Endothelial cell of umbilical vein (primary cell): Measurements from ENCODE around the gene CBX4. TPM values are rescaled to one million over a fixed set of nuclear protein-coding genes. Genes with fewer than 3 reads are reported as not detected.

Experiments
- BruUV-seq: library from RNA; stranded (reverse); fragments of 400-500 nt; replicated peaks from 2 replicates; lab custom pipeline; 2021; lab: Mats Ljungman, UMichigan
- CTCF ChIA-PET: fragments of 300-600, 350-600 bp; sonication (Branson Sonifier 250); formaldehyde crosslinking; loops from one replicate; lab custom pipeline; 2021; ENCODE audit warnings: antibody characterized with exemption, inconsistent platforms; lab: Charles Lee
- POLR2A ChIA-PET: fragments of 300-600, 350-600 bp; sonication (Branson Sonifier 250); formaldehyde crosslinking; loops from one replicate; lab custom pipeline; 2021; ENCODE audit warnings: antibody characterized with exemption, inconsistent platforms; lab: Charles Lee
- DNase-seq: peaks from one replicate; pipeline ENCODE4 v3.0.0-alpha.2; 2011; ENCODE audit warnings: low read depth, low spot score
- FAIRE-seq: peaks from 2 replicates; lab custom pipeline; 2011; peaks lifted over from hg19 to GRCh38; lab: Jason Lieb, UNC
- H2AFZ ChIP-seq: 2 replicates; pipeline ENCODE4 v1.6.0; 2012; ENCODE audit warnings: low read depth, low read length, control low read depth, inconsistent platforms
- H3K27ac ChIP-seq: 2 replicates; pipeline ENCODE4 v1.5.1; 2011; ENCODE audit warnings: low read depth, mild to moderate bottlenecking, control low read depth, low read length, moderate library complexity; ENCODE audit not compliant: insufficient read depth
- H3K27me3 ChIP-seq, 2 experiments: 2 replicates each; pipeline versions ENCODE4 v1.6.0 to v1.6.1; 2011; ENCODE audit warnings: low read length in 2 of 2, mixed read lengths in 1 of 2; ENCODE audit not compliant: control insufficient read depth in 2 of 2, insufficient read depth in 2 of 2
- H3K36me3 ChIP-seq, 2 experiments: 2 replicates in 1 of 2; 3 replicates in 1 of 2; pipeline ENCODE4 v1.5.1; 2011; ENCODE audit warnings: low read length in 2 of 2, mild to moderate bottlenecking in 1 of 2, moderate library complexity in 1 of 2; ENCODE audit not compliant: control insufficient read depth in 2 of 2, insufficient read depth in 2 of 2; ENCODE audit errors: extremely low read depth in 1 of 2
- H3K4me1 ChIP-seq: 3 replicates; pipeline ENCODE4 v1.5.1; 2011; ENCODE audit warnings: mild to moderate bottlenecking, low read length; ENCODE audit not compliant: control insufficient read depth, insufficient read depth; ENCODE audit errors: extremely low read depth
- H3K4me2 ChIP-seq: 2 replicates; pipeline ENCODE4 v1.6.1; 2011; ENCODE audit warnings: low read length, control low read depth, mixed read lengths; ENCODE audit not compliant: insufficient read depth
- H3K4me3 ChIP-seq, 3 experiments: fragments of 200-600 bp in 1 of 3; sonication (generic), shearing (Covaris generic) in 1 of 3; replicated peaks in 1 of 3; 2 replicates each; pipeline ENCODE4 v1.5.1; 2011 to 2016; ENCODE audit warnings: control low read depth in 3 of 3, low read length in 3 of 3, mild to moderate bottlenecking in 2 of 3, inconsistent platforms in 1 of 3, low read depth in 1 of 3, moderate library complexity in 1 of 3; ENCODE audit not compliant: insufficient read depth in 1 of 3
- H3K79me2 ChIP-seq: 2 replicates; pipeline ENCODE4 v1.6.0; 2012; ENCODE audit warnings: low read length, inconsistent platforms; ENCODE audit not compliant: control insufficient read depth, insufficient read depth
- H3K9ac ChIP-seq: replicated peaks from 2 replicates; pipeline ENCODE3; 2011; ENCODE audit warnings: low read length, control low read depth; ENCODE audit not compliant: insufficient read depth; ENCODE audit errors: extremely low read depth
- H3K9me1 ChIP-seq: replicated peaks from 3 replicates; pipeline ENCODE4 v1.6.0; 2011; ENCODE audit warnings: mild to moderate bottlenecking, low read length; ENCODE audit not compliant: control insufficient read depth, insufficient read depth; ENCODE audit errors: extremely low read depth
- H3K9me3 ChIP-seq: replicated peaks from 2 replicates; pipeline ENCODE4 v1.5.1; 2012; ENCODE audit warnings: low read length, inconsistent platforms; ENCODE audit not compliant: control insufficient read depth, insufficient read depth
- H4K20me1 ChIP-seq: replicated peaks from 2 replicates; pipeline ENCODE3; 2011; ENCODE audit warnings: mild to moderate bottlenecking, low read length; ENCODE audit not compliant: control insufficient read depth, insufficient read depth; ENCODE audit errors: extremely low read depth
- CTCF ChIP-seq, 2 donors: IDR thresholded peaks; 1 replicate in 1 of 2; 2 replicates in 1 of 2; pipeline ENCODE4 v1.5.1; 2011; ENCODE audit warnings: low read length in 2 of 2, mild to moderate bottlenecking in 2 of 2, moderate library complexity in 2 of 2, control low read depth in 1 of 2, inconsistent platforms in 1 of 2, low read depth in 1 of 2; ENCODE audit not compliant: insufficient read depth in 1 of 2; ENCODE audit errors: extremely low read depth in 1 of 2
- EZH2 ChIP-seq: IDR thresholded peaks from 2 replicates; pipeline ENCODE4 v1.6.1; 2012; ENCODE audit warnings: borderline replicate concordance, low read depth, mild to moderate bottlenecking, moderate library complexity, low read length, inconsistent platforms; ENCODE audit not compliant: severe bottlenecking
- FOS ChIP-seq: IDR thresholded peaks from 2 replicates; pipeline ENCODE4 v1.6.1; 2011; ENCODE audit warnings: mild to moderate bottlenecking, low read length, moderate library complexity, borderline replicate concordance; ENCODE audit not compliant: insufficient read depth
- GATA2 ChIP-seq: IDR thresholded peaks from 2 replicates; pipeline ENCODE4 v1.7.0; 2011; ENCODE audit warnings: low read depth, mild to moderate bottlenecking, moderate library complexity, mixed read lengths, low read length; ENCODE audit not compliant: insufficient read length, insufficient read depth
- JUN ChIP-seq: IDR thresholded peaks from 2 replicates; pipeline ENCODE4 v1.6.1; 2011; ENCODE audit warnings: borderline replicate concordance, low read depth; ENCODE audit not compliant: insufficient read length, insufficient read depth
- MAX ChIP-seq: IDR thresholded peaks from 2 replicates; pipeline ENCODE4 v1.6.1; 2011; ENCODE audit not compliant: insufficient read depth, insufficient read length
- MYC ChIP-seq: IDR thresholded peaks from one replicate; pipeline ENCODE4 v1.6.1; 2011; ENCODE audit warnings: mild to moderate bottlenecking, low read depth, low read length
- POLR2A ChIP-seq: IDR thresholded peaks from 2 replicates; pipeline ENCODE4 v1.6.1; 2012; ENCODE audit warnings: low read depth, mild to moderate bottlenecking, control low read depth, low read length
- POLR2AphosphoS5 ChIP-seq: IDR thresholded peaks from 2 replicates; pipeline ENCODE4 v1.6.1; 2012; ENCODE audit warnings: low read depth, mild to moderate bottlenecking, control low read depth, low read length, moderate library complexity; ENCODE audit not compliant: insufficient read depth
- dilution Hi-C: fragments of 300-500 bp; cut with MboI; formaldehyde crosslinking; loops from one replicate; pipeline ENCODE4 v1.15.0; 2019; ENCODE audit warnings: low sequenced_read_pairs; ENCODE audit not compliant: extremely low pct_ligation_motif_present
- intact Hi-C: fragments of 100-400 bp; cut with micrococcal nuclease; formaldehyde crosslinking; loops from one replicate; pipeline ENCODE4 v1.10.0; 2022
- polyA plus RNA-seq, 4 experiments: library from polyadenylated mRNA; depleted of rRNA in 3 of 4; stranded (reverse) in 3 of 4; unstranded in 1 of 4; fragments of >200 nt; gene quantifications; 2 replicates each; pipeline versions ENCODE4 v1.2.1 to v1.2.3, GENCODE V29; 2011 to 2012; ENCODE audit warnings: missing spikeins in 1 of 4
- total RNA-seq: library from RNA; stranded (reverse); gene quantifications from 2 replicates; pipeline ENCODE4 v1.2.3, GENCODE V29; 2021

CBX4 gene
- total and polyA plus RNA-seq, 2 donors (not counting 3 experiments of a cell fraction or from before 2014, with no cell fraction given), result 7.0 to 12.3 TPM

- Histone ChIP-seq H3K4me1 (peaks cover 3% of the 10 kb centered on the region), H3K36me3 (no peaks in the 10 kb centered on the region), H3K79me2 (no peaks in the 10 kb centered on the region), H3K4me2 (no peak overlapping the region), H3K27ac (no peak overlapping the region), H3K27me3 (peaks cover 0 to 4% of the 10 kb centered on the region in 2 experiments), H2AFZ (no peak overlapping the region), H3K4me3 (no peak overlapping the region), H3K9me3 (no peaks in the 10 kb centered on the region), H3K9ac (no peak overlapping the region), H3K9me1 (no peaks in the 10 kb centered on the region), H4K20me1 (no peaks in the 10 kb centered on the region)
- DNase-seq (no peak), FAIRE-seq (no peak)
- dilution Hi-C loops (no loop called here), intact Hi-C loops (no loop called here)
- CTCF ChIA-PET, result interaction anchor here (0.5 to 1.4 kb wide), 3 partner anchors 21 to 68 kb away, joined by 3 to 7 read pairs (median 5); no protein-coding TSS in a partner anchor
- BruUV-seq, result no TSS peak
- TF ChIP-seq EZH2 (no peak), JUN (no peak), FOS (no peak), POLR2A (no peak), GATA2 (no peak), MYC (no peak), MAX (no peak), POLR2AphosphoS5 (no peak), CTCF (IDR thresholded peaks at IDR 0.05; ENCODE audit: extremely low read depth in 1 of 2, insufficient read depth in 1 of 2, low read depth in 1 of 2, low read length in 2 of 2) (no peak)
- POLR2A ChIA-PET, result no interaction called here
These were observed 12.2 kb upstream of the CBX4 start for GRCh38 chr17:79851461-79851817.
